SU-DHL-6 (cell line): ENCODE results near the gene TMIGD1.

Experiments
- EZH2phosphoT487 ChIP-seq: fragments of 200-600 bp; sonication (generic), shearing (Covaris generic); conservative IDR thresholded peaks from 2 replicates; pipeline ENCODE4 v1.6.1; 2018; ENCODE audit warnings: mild to moderate bottlenecking, antibody characterized with exemption, low read length, moderate library complexity, mixed read lengths
- TF ChIP-seq, protein P1 (sequence below): fragments of 200-600 bp; sonication (generic); IDR thresholded peaks from one replicate; pipeline ENCODE4 v1.5.1; 2017; ENCODE audit warnings: antibody characterized with exemption, mild to moderate bottlenecking, low read length, moderate library complexity; ENCODE audit not compliant: insufficient read depth, poor library complexity, severe bottlenecking

DNA sequence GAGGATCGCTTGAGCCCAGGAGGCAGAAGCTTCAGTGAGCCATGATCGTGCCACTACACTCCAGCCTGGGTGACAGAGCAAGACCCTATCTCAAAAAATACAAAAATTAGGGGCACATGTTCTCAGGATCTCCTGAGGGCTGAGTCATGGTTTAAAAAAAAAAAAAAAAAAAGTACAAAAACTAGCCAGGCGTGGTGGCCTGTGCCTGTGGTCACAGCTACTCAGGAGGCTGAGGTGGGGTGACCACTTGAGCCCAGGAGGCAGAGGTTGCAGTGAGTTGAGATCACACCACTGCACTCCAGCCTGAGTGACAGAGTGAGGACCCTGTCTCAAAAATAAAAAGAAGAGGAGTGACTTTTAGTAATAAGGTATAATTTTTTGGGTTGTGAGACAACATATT lies 59.0 kb downstream of the TMIGD1 start:
- TF ChIP-seq, protein P1, sequence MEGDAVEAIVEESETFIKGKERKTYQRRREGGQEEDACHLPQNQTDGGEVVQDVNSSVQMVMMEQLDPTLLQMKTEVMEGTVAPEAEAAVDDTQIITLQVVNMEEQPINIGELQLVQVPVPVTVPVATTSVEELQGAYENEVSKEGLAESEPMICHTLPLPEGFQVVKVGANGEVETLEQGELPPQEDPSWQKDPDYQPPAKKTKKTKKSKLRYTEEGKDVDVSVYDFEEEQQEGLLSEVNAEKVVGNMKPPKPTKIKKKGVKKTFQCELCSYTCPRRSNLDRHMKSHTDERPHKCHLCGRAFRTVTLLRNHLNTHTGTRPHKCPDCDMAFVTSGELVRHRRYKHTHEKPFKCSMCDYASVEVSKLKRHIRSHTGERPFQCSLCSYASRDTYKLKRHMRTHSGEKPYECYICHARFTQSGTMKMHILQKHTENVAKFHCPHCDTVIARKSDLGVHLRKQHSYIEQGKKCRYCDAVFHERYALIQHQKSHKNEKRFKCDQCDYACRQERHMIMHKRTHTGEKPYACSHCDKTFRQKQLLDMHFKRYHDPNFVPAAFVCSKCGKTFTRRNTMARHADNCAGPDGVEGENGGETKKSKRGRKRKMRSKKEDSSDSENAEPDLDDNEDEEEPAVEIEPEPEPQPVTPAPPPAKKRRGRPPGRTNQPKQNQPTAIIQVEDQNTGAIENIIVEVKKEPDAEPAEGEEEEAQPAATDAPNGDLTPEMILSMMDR = no peak
- no peak for TF ChIP-seq EZH2phosphoT487
